Fibroblast of skin of right quadriceps (primary cell): ENCODE data around the gene SH3RF3.

Source experiments
- DNase-seq: peaks from one replicate; pipeline ENCODE4 v3.0.0-alpha.2; 2013

SH3RF3 gene

GRCh38 chr2:109423556-109424359, 294.8 kb downstream of the SH3RF3 start:
- DNase-seq = no peak

GRCh38 chr2:109425411-109425810, 296.4 kb downstream of the SH3RF3 start:
- DNase-seq = no peak

GRCh38 chr2:109427661-109428091, 298.7 kb downstream of the SH3RF3 start:
- no peak for DNase-seq

GRCh38 chr2:109428281-109428680, 299.3 kb downstream of the SH3RF3 start:
- DNase-seq = no peak

GRCh38 chr2:109428841-109429566, 300.0 kb downstream of the SH3RF3 start:
- DNase-seq = no peak

- DNase-seq = no peak
Measured at GRCh38 chr2:109429567-109430328, 300.7 kb downstream of the SH3RF3 start.

- no peak for DNase-seq
Measured at GRCh38 chr2:109430329-109430636, 301.3 kb downstream of the SH3RF3 start.

- no peak for DNase-seq
Measured at GRCh38 chr2:109432421-109432820, 303.4 kb downstream of the SH3RF3 start.

GRCh38 chr2:109433486-109433885, 304.5 kb downstream of the SH3RF3 start:
- no peak for DNase-seq

- DNase-seq = no peak
Measured at GRCh38 chr2:109433926-109434325, 304.9 kb downstream of the SH3RF3 start.

- DNase-seq = no peak
Measured at GRCh38 chr2:109434351-109434750, 305.3 kb downstream of the SH3RF3 start.

- DNase-seq = no peak
Measured at GRCh38 chr2:109435066-109435690, 306.2 kb downstream of the SH3RF3 start.

- DNase-seq = peak; percentile 45
Measured at GRCh38 chr2:109435901-109436598, 307.0 kb downstream of the SH3RF3 start.

- DNase-seq = no peak
Measured at GRCh38 chr2:109436610-109437225, 307.7 kb downstream of the SH3RF3 start.

GRCh38 chr2:109437325-109438090, 308.5 kb downstream of the SH3RF3 start:
- DNase-seq = no peak

- no peak for DNase-seq
Measured at GRCh38 chr2:109438146-109438545, 309.1 kb downstream of the SH3RF3 start.

GRCh38 chr2:109438773-109439389, 309.9 kb downstream of the SH3RF3 start:
- peak; percentile 35 for DNase-seq

- no peak for DNase-seq
Measured at GRCh38 chr2:109439390-109439786, 310.4 kb downstream of the SH3RF3 start.

GRCh38 chr2:109439986-109440385, 311.0 kb downstream of the SH3RF3 start:
- DNase-seq = no peak

GRCh38 chr2:109440499-109441156, 311.6 kb downstream of the SH3RF3 start:
- DNase-seq = no peak
